Eye (tissue), 1 donor: ENCODE data around the gene GALNT14.

ENCODE experiments used
- DNase-seq: peaks from one replicate; pipeline ENCODE4 v3.0.0-alpha.2; 2015

The GALNT14 gene

GRCh38 chr2:30968660-30969397, 169.4 kb downstream of the GALNT14 start:
- no peak for DNase-seq

- no peak for DNase-seq
Measured at GRCh38 chr2:30966786-30967185, 171.5 kb downstream of the GALNT14 start.

GRCh38 chr2:30965022-30965531, 173.2 kb downstream of the GALNT14 start:
- no peak for DNase-seq

DNA sequence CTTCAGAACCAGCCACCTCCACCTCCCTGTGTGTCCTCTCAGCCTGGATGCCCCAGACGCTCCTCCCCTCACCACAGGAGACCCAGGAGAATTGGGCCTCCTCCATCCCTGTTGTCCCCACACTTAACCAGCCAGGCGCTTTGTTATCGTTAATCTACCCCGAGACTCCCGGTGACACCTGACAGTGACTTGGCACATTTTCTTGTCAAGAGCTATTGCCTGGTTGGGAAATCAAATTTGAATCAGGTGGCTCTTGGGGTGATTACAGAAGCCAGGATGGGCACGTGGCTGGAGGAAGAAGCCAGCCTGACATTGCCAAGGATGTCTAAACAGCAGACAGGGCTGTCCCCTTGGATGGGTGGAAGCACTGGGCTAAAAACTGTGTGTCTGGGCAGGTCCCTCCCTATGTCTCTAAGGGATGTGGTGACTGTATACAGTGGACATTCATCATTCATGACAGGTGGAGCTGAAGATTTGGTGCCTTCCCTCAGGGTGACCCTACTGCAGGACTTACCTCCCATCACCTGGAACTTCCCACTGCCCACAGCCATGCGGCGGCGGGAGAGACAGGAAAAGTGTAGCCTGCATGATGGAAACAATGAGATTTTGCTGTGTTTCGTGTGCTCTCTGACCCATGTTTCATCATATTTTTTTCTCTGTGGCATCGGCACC, 173.8 kb downstream of the GALNT14 start:
- no peak for DNase-seq

GRCh38 chr2:30963184-30963583, 175.1 kb downstream of the GALNT14 start:
- no peak for DNase-seq

- no peak for DNase-seq
Measured at GRCh38 chr2:30960213-30960612, 178.0 kb downstream of the GALNT14 start.

- no peak for DNase-seq
Measured at GRCh38 chr2:30959653-30960052, 178.6 kb downstream of the GALNT14 start.

GRCh38 chr2:30958918-30959265, 179.3 kb downstream of the GALNT14 start:
- no peak for DNase-seq

- no peak for DNase-seq
Measured at GRCh38 chr2:30958193-30958917, 179.9 kb downstream of the GALNT14 start.

- DNase-seq: no peak
Measured at GRCh38 chr2:30957591-30957990, 180.6 kb downstream of the GALNT14 start.

DNA sequence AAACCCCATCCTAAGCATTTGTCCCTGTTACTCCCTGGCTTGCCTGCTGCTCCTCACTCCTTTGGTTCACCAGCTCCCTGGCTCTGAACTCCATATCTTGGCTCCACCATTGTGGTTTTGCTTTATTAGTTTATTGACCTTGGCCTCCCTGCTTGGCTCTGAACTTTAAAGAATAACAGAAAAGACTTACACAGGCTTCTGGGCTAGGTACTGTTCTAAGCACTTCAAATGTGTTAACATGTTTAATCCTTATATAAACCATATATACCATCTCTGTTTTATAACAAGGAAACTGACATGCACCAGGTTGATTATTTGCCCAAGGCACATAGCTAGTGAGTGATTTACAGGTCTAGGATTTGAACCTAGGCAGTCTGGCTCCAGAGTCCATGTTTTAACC, 181.2 kb downstream of the GALNT14 start:
- DNase-seq: no peak

DNA sequence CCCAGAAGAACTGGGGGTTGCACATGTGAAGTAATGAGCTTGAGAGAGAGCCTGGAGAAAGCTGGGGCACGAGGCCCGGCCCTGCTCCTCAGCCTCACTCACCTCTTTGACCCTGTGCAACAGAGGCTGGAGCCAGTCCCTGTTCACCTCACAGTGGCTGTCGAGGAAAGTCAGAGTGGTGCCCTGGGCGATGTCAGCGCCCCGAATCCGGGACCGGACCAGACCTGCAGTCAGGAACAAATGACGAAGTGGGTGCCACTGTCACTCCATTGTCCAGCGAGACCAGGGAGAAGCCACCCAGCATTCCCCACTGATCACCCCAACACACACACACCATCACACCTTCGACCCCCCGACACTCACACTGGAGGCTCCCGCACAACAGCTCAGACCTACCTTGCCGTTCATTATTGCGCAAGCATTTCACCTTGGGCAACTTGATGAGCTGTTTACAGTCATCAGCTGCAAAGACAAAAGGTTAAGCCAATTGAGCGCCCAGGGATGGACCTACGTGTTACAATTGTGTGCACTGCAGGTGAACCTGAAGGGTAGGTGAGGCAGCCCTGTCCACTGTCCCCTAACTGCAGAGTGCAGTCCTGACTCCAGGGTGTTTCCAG, 182.6 kb downstream of the GALNT14 start:
- DNase-seq: no peak

- DNase-seq: no peak
Measured at GRCh38 chr2:30950339-30950738, 187.9 kb downstream of the GALNT14 start.

DNA sequence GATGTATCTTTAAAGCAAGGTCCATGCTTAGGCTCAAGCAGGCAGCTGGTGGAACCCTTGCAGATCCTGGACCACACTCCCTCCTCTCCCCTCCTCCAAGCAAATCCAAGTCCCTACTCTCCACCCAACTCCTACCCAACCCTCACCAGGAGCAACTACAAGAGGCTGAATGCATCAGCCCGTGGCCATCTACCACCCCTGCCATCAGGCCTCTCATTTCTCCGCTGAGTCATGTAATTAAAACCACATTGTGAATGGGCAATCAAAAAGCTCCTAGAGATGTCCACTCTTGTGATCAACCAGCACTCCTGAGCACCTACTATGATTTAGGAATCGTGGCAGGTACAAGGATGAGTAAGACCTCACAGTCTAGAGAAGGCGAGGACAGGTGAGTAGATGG, 188.8 kb downstream of the GALNT14 start:
- DNase-seq: no peak

DNA sequence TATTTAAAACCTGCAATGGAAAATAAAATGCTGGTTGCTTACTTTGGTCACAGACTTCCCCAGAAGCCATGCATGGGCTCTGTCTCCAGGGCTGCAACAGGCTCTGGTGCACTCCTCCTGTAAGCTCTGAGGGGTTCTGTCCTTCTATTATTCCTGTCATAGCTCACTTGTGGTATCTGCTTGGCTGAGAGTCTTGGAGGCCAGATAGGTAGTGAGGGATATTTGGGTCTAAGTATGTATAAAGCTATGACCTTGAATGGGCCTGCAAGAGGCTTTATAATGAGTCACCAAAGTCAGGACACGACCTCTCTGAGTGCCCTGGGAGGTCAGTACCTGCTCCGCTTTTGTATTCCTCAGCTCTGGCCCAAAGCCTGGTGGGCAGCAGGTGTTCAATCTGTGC, 189.4 kb downstream of the GALNT14 start:
- DNase-seq: no peak

GRCh38 chr2:30948130-30948529, 190.1 kb downstream of the GALNT14 start:
- DNase-seq: no peak

GRCh38 chr2:30947686-30948085, 190.6 kb downstream of the GALNT14 start:
- DNase-seq: no peak

GRCh38 chr2:30942419-30942818, 195.8 kb downstream of the GALNT14 start:
- DNase-seq: no peak

DNA sequence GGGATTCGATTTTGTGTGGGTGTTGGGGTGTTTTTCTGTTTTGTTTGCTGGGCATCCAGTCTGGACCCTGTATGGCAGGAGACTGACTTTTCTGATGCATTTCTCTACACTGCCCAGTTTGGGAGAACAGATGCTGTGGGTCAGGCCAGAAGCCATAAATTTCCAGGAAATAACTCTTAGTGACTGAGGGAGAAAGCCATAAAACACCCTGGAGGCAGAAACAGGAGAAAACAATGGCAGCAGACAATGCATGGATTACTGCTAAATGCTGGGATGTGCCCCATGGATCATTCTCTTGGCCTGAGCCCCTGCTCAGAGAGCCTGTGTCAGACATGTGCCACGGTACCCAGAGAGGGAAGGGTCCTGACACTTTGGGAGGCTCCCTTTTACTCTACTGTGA, 197.4 kb downstream of the GALNT14 start:
- DNase-seq: no peak

- DNase-seq: no peak
Measured at GRCh38 chr2:30939364-30939763, 198.9 kb downstream of the GALNT14 start.

DNA sequence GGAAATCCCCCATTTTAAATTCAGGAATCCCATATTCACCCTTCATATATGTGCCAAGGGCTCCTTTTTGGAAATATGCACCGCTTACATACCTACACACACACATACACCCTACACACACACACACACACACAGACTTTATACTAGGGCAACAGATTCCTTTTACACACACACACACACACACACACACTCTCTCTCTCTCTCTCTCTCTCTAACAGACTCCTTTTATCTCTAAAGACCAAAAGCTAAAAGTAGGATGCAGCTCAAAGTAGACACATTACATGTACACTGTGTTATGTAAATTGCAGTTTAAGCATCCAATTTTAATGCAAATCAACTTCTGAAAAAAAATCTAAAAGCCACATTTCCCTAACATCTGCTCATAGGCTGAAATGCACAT, 200.0 kb downstream of the GALNT14 start:
- DNase-seq: no peak

DNA sequence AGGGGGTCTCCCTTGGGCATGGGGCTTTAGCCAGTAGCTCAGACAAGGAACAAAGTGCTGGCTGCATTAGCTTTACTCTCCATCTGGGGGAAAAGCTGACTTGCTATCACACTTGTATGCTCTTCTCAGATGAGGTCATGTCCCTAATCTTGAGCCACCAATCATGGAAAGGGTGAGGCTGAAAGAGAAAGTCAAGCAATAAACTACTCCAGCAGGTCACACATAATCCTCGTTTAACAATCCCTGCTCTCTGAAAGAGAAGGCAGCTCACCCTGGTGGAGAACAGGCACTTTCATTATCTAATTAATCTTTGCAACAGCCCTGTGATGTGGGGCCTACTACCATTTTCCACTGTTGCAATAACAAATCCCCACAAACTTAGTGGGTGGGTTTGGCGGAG, 201.3 kb downstream of the GALNT14 start:
- no peak for DNase-seq

GRCh38 chr2:30935795-30936194, 202.4 kb downstream of the GALNT14 start:
- DNase-seq: no peak
